HepG2 (cell line): ENCODE measurements around the gene PYGB. TPM values are rescaled to one million over a fixed set of nuclear protein-coding genes. Genes with fewer than 3 reads are reported as not detected.

Experiments used
- ATAC-seq: fragments of 200-7000 bp; cut with Tn5 transposase; 3 replicates; pipeline ENCODE4 v1.9.1; 2020; ENCODE audit warnings: mild to moderate bottlenecking, moderate library complexity
- BruUV-seq: library from RNA; stranded (reverse); fragments of 400-500 nt; replicated peaks from 2 replicates; lab custom pipeline; 2021; lab: Mats Ljungman, UMichigan
- CTCF ChIA-PET: fragments of 300-600 bp; formaldehyde crosslinking; extraction: SDS; loops from one replicate; lab custom pipeline; 2021; ENCODE audit warnings: low total read pairs, inconsistent platforms, low intra/inter-chr PET ratio; lab: Yijun Ruan, JAX
- POLR2A ChIA-PET: fragments of 350-600 bp; sonication (Branson Sonifier 250); formaldehyde crosslinking; loops from one replicate; lab custom pipeline; 2020; ENCODE audit warnings: antibody characterized with exemption, inconsistent platforms; lab: Yijun Ruan, JAX
- DNase-seq: peaks from one replicate; pipeline ENCODE4 v3.0.0-alpha.2; 2015; ENCODE audit warnings: low spot score
- FAIRE-seq: peaks from 3 replicates; lab custom pipeline; 2011; peaks lifted over from hg19 to GRCh38; lab: Jason Lieb, UNC
- H2AFZ ChIP-seq: one replicate; pipeline ENCODE4 v1.6.1; 2011; ENCODE audit warnings: low read length, inconsistent platforms
- H3K27ac ChIP-seq: fragments of 300-600 bp; 3 replicates; pipeline ENCODE4 v1.8.0; 2011; ENCODE audit warnings: mixed run types, mild to moderate bottlenecking, mixed read lengths, low read length, inconsistent platforms; ENCODE audit not compliant: insufficient read depth; ENCODE audit errors: extremely low read length
- H3K27me3 ChIP-seq, 2 experiments: fragments of 200-600 bp in 1 of 2; 2 replicates in 1 of 2; 3 replicates in 1 of 2; pipeline versions ENCODE4 v1.6.0 to v1.8.0; 2011; ENCODE audit warnings: low read length in 2 of 2, mild to moderate bottlenecking in 2 of 2, moderate library complexity in 2 of 2, inconsistent platforms in 1 of 2; ENCODE audit not compliant: insufficient read depth in 2 of 2, control insufficient read depth in 1 of 2
- H3K36me3 ChIP-seq, 2 experiments: fragments of 200-600 bp in 1 of 2; replicated peaks in 1 of 2; 2 replicates in 1 of 2; 3 replicates in 1 of 2; pipeline versions ENCODE4 v1.5.1 to v1.8.0; 2011; ENCODE audit warnings: low read length in 2 of 2, inconsistent platforms in 1 of 2; ENCODE audit not compliant: insufficient read depth in 2 of 2, control insufficient read depth in 1 of 2
- H3K4me1 ChIP-seq: 2 replicates; pipeline ENCODE4 v1.5.1; 2012; ENCODE audit warnings: low read length, inconsistent platforms; ENCODE audit not compliant: insufficient read depth
- H3K4me2 ChIP-seq: 2 replicates; pipeline ENCODE4 v1.6.0; 2011; ENCODE audit warnings: low read depth, low read length, inconsistent platforms
- H3K4me3 ChIP-seq, 3 experiments: fragments of 200-600 bp in 1 of 3; sonication (generic), shearing (Covaris generic) in 1 of 3; replicated peaks in 1 of 3; 2 replicates each; pipeline ENCODE4 v1.5.1; 2011 to 2016; ENCODE audit warnings: low read length in 3 of 3, inconsistent platforms in 2 of 3, low read depth in 2 of 3, mild to moderate bottlenecking in 2 of 3, control low read depth in 1 of 3, mixed read lengths in 1 of 3; ENCODE audit not compliant: insufficient read depth in 1 of 3
- H3K79me2 ChIP-seq: one replicate; pipeline ENCODE4 v1.6.1; 2011; ENCODE audit warnings: low read length, inconsistent platforms; ENCODE audit not compliant: insufficient read depth
- H3K9ac ChIP-seq: 2 replicates; pipeline ENCODE4 v1.6.0; 2011; ENCODE audit warnings: mild to moderate bottlenecking, low read depth, low read length, inconsistent platforms; ENCODE audit not compliant: insufficient read depth
- H3K9me3 ChIP-seq: 2 replicates; pipeline ENCODE4 v1.5.1; 2012; ENCODE audit warnings: mild to moderate bottlenecking, low read length
- H4K20me1 ChIP-seq: 2 replicates; pipeline ENCODE4 v1.6.0; 2011; ENCODE audit warnings: inconsistent platforms, mild to moderate bottlenecking, low read length, moderate library complexity; ENCODE audit not compliant: insufficient read depth
- ATF6 ChIP-seq: sonication (generic); formaldehyde crosslinking; conservative IDR thresholded peaks from 2 replicates; pipeline ENCODE4 v1.4.0; 2020; ENCODE audit warnings: missing genetic modification reagents
- GATA4 ChIP-seq: sonication (generic); IDR thresholded peaks from 2 replicates; pipeline ENCODE4 v1.6.1; 2016; ENCODE audit warnings: antibody characterized with exemption, low read depth, borderline replicate concordance
- HDAC1 ChIP-seq: sonication (generic); formaldehyde crosslinking; IDR thresholded peaks from 2 replicates; pipeline ENCODE4 v1.5.1; 2020; ENCODE audit warnings: mild to moderate bottlenecking, missing genetic modification reagents
- HNRNPUL1 ChIP-seq: fragments of 200-400 bp; formaldehyde crosslinking; IDR thresholded peaks from 2 replicates; pipeline ENCODE4 v1.6.1; 2017; ENCODE audit warnings: low read depth, mild to moderate bottlenecking, low read length, moderate library complexity
- KAT7 ChIP-seq: IDR thresholded peaks from 2 replicates; pipeline ENCODE4 v1.6.1; 2018; ENCODE audit warnings: borderline replicate concordance, missing compliant biosample characterization
- MAX ChIP-seq: IDR thresholded peaks from 2 replicates; pipeline ENCODE4 v1.6.1; 2012; ENCODE audit warnings: inconsistent platforms
- MXD4 ChIP-seq: IDR thresholded peaks from 2 replicates; pipeline ENCODE4 v1.6.1; 2016; ENCODE audit warnings: mild to moderate bottlenecking, missing biosample characterization, missing genetic modification reagents
- RBAK ChIP-seq: sonication (generic); formaldehyde crosslinking; IDR thresholded peaks from 2 replicates; pipeline ENCODE4 v1.5.1; 2020; ENCODE audit warnings: mild to moderate bottlenecking, missing genetic modification reagents
- ZBTB25 ChIP-seq: IDR thresholded peaks from 2 replicates; pipeline ENCODE4 v1.6.1; 2018; ENCODE audit warnings: missing genetic modification reagents
- ZBTB7A ChIP-seq: sonication (generic); formaldehyde crosslinking; IDR thresholded peaks from 2 replicates; pipeline ENCODE4 v1.8.0; 2022; ENCODE audit warnings: mild to moderate bottlenecking, missing genetic modification reagents
- ZNF562 ChIP-seq: sonication (generic); formaldehyde crosslinking; IDR thresholded peaks from 2 replicates; pipeline ENCODE4 v1.8.0; 2022; ENCODE audit warnings: missing genetic modification reagents, borderline replicate concordance
- ZNF777 ChIP-seq: sonication (generic); formaldehyde crosslinking; IDR thresholded peaks from 2 replicates; pipeline ENCODE4 v1.4.0; 2020; ENCODE audit warnings: missing genetic modification reagents
- ZNF878 ChIP-seq: sonication (generic); formaldehyde crosslinking; IDR thresholded peaks from 2 replicates; pipeline ENCODE4 v1.8.1; 2023; ENCODE audit warnings: mild to moderate bottlenecking, missing genetic modification reagents, moderate library complexity
- ZSCAN31 ChIP-seq: sonication (generic); formaldehyde crosslinking; IDR thresholded peaks from 2 replicates; pipeline ENCODE4 v1.5.0; 2020; ENCODE audit warnings: low read depth, mild to moderate bottlenecking, missing genetic modification reagents
- WGBS: methylation state at CpG from one replicate; pipeline ENCODE4 v1.1.6; 2017; ENCODE audit warnings: low lambda C conversion rate; 5-methylcytosine and 5-hydroxymethylcytosine counted together
- in situ Hi-C: cut with HindIII; loops from 2 replicates; pipeline ENCODE4 v1.10.0; 2017; ENCODE audit warnings: low pct_unique_long_range_greater_than_20kb; ENCODE audit not compliant: extremely low pct_ligation_motif_present
- intact Hi-C: fragments of 100-400 bp; cut with micrococcal nuclease; formaldehyde crosslinking; loops from one replicate; pipeline ENCODE4 v1.10.0; 2022; ENCODE audit not compliant: unreplicated experiment
- polyA plus RNA-seq, 8 experiments: library from polyadenylated mRNA; depleted of rRNA in 3 of 8; stranded (reverse) in 7 of 8; unstranded in 1 of 8; fragments of >200 nt; fragmentation: Illumina TruSeq in 4 of 8; extraction: Trizol in 4 of 8; gene quantifications; 2 replicates each; pipeline versions ENCODE4 v1.2.1 to v1.2.3, GENCODE V29; 2011 to 2016; ENCODE audit warnings: low read depth in 4 of 8, missing spikeins in 1 of 8, mixed read lengths in 1 of 8; ENCODE audit not compliant: insufficient read depth in 1 of 8
- total RNA-seq, 5 experiments: library from RNA; depleted of rRNA; stranded (reverse); fragments of >200 nt; fragmentation: Illumina TruSeq; extraction: Trizol; gene quantifications; 2 replicates each; pipeline ENCODE4 v1.2.3, GENCODE V29; 2016; ENCODE audit warnings: low read depth in 1 of 5
- TF ChIP-seq, protein P1 (sequence below): IDR thresholded peaks from 2 replicates; pipeline ENCODE4 v1.6.1; 2016; ENCODE audit warnings: missing biosample characterization, missing genetic modification reagents, low read depth
- TF ChIP-seq, protein P2 (sequence below): sonication (generic); formaldehyde crosslinking; conservative IDR thresholded peaks from 2 replicates; pipeline ENCODE4 v1.4.0; 2020; ENCODE audit warnings: missing genetic modification reagents
- TF ChIP-seq, protein P3 (sequence below): sonication (generic); formaldehyde crosslinking; IDR thresholded peaks from 2 replicates; pipeline ENCODE4 v1.4.0; 2020; ENCODE audit warnings: missing genetic modification reagents; ENCODE audit errors: not compliant biosample characterization

The PYGB gene
- total and polyA plus RNA-seq, 2 of the 13 experiments (the other 11 are each of a cell fraction or from before 2014, with no cell fraction given) = 24.2 to 86.3 TPM

DNA sequence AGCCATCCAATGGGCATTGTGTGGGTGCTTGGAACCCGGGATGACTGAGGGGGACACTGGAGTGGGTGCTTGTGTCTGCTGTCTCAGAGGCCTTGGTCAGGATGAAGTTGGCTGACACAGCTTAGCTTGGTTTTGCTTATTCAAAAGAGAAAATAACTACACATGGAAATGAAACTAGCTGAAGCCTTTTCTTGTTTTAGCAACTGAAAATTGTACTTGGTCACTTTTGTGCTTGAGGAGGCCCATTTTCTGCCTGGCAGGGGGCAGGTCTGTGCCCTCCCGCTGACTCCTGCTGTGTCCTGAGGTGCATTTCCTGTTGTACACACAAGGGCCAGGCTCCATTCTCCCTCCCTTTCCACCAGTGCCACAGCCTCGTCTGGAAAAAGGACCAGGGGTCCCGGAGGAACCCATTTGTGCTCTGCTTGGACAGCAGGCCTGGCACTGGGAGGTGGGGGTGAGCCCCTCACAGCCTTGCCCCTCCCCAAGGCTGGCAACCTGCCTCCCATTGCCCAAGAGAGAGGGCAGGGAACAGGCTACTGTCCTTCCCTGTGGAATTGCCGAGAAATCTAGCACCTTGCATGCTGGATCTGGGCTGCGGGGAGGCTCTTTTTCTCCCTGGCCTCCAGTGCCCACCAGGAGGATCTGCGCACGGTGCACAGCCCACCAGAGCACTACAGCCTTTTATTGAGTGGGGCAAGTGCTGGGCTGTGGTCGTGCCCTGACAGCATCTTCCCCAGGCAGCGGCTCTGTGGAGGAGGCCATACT, 49.4 kb downstream of the PYGB start:
- in situ Hi-C loops (loop anchor here (5.0 to 10.0 kb wide), 2 partner anchors 100 to 303 kb away; partner anchors contain the start of gene APMAP), intact Hi-C loops (loop anchor here (10.0 kb wide), 1 partner anchor 97 kb away; the partner anchor contains the start of gene ABHD12)
- H4K20me1 ChIP-seq = no peaks in the 10 kb centered on the region
- POLR2A ChIA-PET = interaction anchor here (1.1 kb wide), 1 partner anchor 110 kb away, joined by 3 read pairs; the partner anchor contains the start of gene GINS1
- H3K79me2 ChIP-seq = no peaks in the 10 kb centered on the region
- TSS peak; percentile 34 for BruUV-seq
- no peak overlapping the region for H3K4me3 ChIP-seq
- H3K36me3 ChIP-seq = peaks cover 14 to 16% of the 10 kb centered on the region in 2 experiments; a peak in 4 of 5 replicates
- no peak overlapping the region for H3K9ac ChIP-seq
- FAIRE-seq (peak; percentile 8), DNase-seq (no peak), ATAC-seq (no peak)
- no peak overlapping the region for H3K4me2 ChIP-seq
- CTCF ChIA-PET = interaction anchor here (1.3 to 6.9 kb wide), 2 partner anchors 93 to 102 kb away, joined by 3 to 157 read pairs; partner anchors contain the start of gene ABHD12
- H3K27me3 ChIP-seq = no peaks in the 10 kb centered on the region
- no peaks in the 10 kb centered on the region for H3K9me3 ChIP-seq
- H2AFZ ChIP-seq = no peak overlapping the region
- H3K27ac ChIP-seq = no peak overlapping the region
- WGBS = 89% methylated on average over 10 of the region's 10 CpGs
- H3K4me1 ChIP-seq = 0 out of 2 replicates have a peak, but pooled peaks cover 5% of the 10 kb centered on the region
- TF ChIP-seq ZNF777 (CRISPR knock-in tag) (no peak), ZSCAN31 (CRISPR knock-in tag) (no peak), MXD4 (CRISPR knock-in tag) (no peak), GATA4 (no peak), ZNF878 (no peak), ZBTB25 (CRISPR knock-in tag) (no peak), ZBTB7A (CRISPR knock-in tag) (no peak), RBAK (CRISPR knock-in tag) (no peak), ATF6 (CRISPR knock-in tag) (no peak), ZNF562 (CRISPR knock-in tag) (no peak), KAT7 (CRISPR knock-in tag) (no peak), HNRNPUL1 (no peak), HDAC1 (CRISPR knock-in tag) (no peak), MAX (no peak)
- TF ChIP-seq, protein P1, sequence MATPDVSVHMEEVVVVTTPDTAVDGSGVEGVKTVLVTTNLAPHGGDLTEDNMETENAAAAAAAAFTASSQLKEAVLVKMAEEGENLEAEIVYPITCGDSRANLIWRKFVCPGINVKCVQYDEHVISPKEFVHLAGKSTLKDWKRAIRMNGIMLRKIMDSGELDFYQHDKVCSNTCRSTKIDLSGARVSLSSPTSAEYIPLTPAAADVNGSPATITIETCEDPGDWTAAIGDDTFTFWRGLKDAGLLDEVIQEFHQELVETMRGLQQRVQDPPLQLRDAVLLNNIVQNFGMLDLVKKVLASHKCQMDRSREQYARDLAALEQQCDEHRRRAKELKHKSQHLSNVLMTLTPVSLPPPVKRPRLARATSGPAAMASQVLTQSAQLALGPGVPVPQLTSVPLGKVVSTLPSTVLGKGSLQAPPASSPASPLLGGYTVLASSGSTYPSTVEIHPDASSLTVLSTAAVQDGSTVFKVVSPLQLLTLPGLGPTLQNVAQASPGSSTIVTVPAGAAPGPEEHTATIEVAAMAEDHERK = no peak
- TF ChIP-seq, protein P2, sequence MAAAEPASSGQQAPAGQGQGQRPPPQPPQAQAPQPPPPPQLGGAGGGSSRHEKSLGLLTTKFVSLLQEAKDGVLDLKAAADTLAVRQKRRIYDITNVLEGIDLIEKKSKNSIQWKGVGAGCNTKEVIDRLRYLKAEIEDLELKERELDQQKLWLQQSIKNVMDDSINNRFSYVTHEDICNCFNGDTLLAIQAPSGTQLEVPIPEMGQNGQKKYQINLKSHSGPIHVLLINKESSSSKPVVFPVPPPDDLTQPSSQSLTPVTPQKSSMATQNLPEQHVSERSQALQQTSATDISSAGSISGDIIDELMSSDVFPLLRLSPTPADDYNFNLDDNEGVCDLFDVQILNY (CRISPR knock-in tag) = 0 out of 2 replicates have a peak, but pooled peaks have one; percentile 29
- TF ChIP-seq, protein P3, sequence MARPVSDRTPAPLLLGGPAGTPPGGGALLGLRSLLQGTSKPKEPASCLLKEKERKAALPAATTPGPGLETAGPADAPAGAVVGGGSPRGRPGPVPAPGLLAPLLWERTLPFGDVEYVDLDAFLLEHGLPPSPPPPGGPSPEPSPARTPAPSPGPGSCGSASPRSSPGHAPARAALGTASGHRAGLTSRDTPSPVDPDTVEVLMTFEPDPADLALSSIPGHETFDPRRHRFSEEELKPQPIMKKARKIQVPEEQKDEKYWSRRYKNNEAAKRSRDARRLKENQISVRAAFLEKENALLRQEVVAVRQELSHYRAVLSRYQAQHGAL = no peak
